ENCODE results near the gene CEP350. TPM values are rescaled to one million over a fixed set of nuclear protein-coding genes. Genes with fewer than 3 reads are reported as not detected.

The CEP350 gene
- polyA plus RNA-seq, 1 donor (not counting 4 experiments of a cell fraction or from before 2014, with no cell fraction given) = 12.0 TPM

DNA sequence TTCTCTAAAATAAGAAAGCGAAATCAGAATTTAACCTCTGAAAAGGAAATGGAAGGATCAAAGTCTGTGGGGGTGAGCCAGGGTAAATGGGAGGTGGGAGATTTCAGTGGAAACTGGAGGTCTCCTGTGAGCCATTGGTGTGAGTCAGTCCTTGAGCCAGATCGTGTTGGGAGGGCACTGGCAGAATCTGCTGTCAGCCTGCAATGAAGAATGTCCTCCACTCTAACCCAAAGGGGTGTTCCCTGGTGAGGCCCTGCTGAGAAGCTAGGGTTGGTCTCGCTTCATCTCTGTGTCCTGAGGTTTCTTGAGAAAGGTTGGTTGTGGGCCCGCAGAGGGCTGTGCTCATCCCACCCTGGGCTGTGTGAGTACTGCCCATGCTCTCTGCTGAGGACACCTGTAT, 202.5 kb downstream of the CEP350 start:
- Histone ChIP-seq H3K4me3 (ENCODE audit: control insufficient read depth in 2 of 3, extremely low read depth in 1 of 3, insufficient read depth in 2 of 3, low read depth in 1 of 3, low read length in 3 of 3) (no peak overlapping the region), H3K4me2 (ENCODE audit: control insufficient read depth, extremely low read depth, insufficient read depth, low read depth, low read length) (peak overlapping the region; percentile 88), H3K9me1 (ENCODE audit: control insufficient read depth, extremely low read depth, insufficient read depth, low read length) (peaks cover 9% of the 10 kb centered on the region), H4K20me1 (ENCODE audit: control insufficient read depth, extremely low read depth, insufficient read depth, low read length) (peaks cover 3% of the 10 kb centered on the region), H2AFZ (ENCODE audit: control insufficient read depth, low read length) (no peak overlapping the region), H3K9me3 (ENCODE audit: control insufficient read depth, low read depth, low read length) (no peaks in the 10 kb centered on the region), H3K27ac (ENCODE audit: control insufficient read depth, insufficient read depth, low read length) (no peak overlapping the region), H3K79me2 (ENCODE audit: control insufficient read depth, insufficient read depth, low read length) (peaks cover 51% of the 10 kb centered on the region), H3K9ac (ENCODE audit: control insufficient read depth, extremely low read depth, insufficient read depth, low read length) (no peak overlapping the region), H3K27me3 (ENCODE audit: control insufficient read depth, extremely low read depth, insufficient read depth, low read length) (no peaks in the 10 kb centered on the region), H3K4me1 (ENCODE audit: control insufficient read depth, extremely low read depth, insufficient read depth, low read length) (peaks cover 28% of the 10 kb centered on the region), H3K36me3 (ENCODE audit: control insufficient read depth in 2 of 2, extremely low read depth in 1 of 2, insufficient read depth in 2 of 2, low read length in 2 of 2) (peaks cover 4 to 6% of the 10 kb centered on the region in 2 experiments)
- dilution Hi-C loops (cut with MboI; ENCODE audit: extremely low pct_ligation_motif_present, low sequenced_read_pairs) = no loop called here
- DNase-seq (ENCODE audit: low read depth, low spot score) = no peak
- no peak for FAIRE-seq
- TF ChIP-seq, protein P1, sequence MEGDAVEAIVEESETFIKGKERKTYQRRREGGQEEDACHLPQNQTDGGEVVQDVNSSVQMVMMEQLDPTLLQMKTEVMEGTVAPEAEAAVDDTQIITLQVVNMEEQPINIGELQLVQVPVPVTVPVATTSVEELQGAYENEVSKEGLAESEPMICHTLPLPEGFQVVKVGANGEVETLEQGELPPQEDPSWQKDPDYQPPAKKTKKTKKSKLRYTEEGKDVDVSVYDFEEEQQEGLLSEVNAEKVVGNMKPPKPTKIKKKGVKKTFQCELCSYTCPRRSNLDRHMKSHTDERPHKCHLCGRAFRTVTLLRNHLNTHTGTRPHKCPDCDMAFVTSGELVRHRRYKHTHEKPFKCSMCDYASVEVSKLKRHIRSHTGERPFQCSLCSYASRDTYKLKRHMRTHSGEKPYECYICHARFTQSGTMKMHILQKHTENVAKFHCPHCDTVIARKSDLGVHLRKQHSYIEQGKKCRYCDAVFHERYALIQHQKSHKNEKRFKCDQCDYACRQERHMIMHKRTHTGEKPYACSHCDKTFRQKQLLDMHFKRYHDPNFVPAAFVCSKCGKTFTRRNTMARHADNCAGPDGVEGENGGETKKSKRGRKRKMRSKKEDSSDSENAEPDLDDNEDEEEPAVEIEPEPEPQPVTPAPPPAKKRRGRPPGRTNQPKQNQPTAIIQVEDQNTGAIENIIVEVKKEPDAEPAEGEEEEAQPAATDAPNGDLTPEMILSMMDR (optimal IDR thresholded peaks at IDR 0.05 in 1 of 3, IDR thresholded peaks at IDR 0.05 in 1 of 3, conservative IDR thresholded peaks at IDR 0.05 in 1 of 3; ENCODE audit: extremely low read depth in 1 of 3, insufficient read depth in 2 of 3, low read length in 3 of 3) = no peak
- no peak for TF ChIP-seq EZH2 (IDR thresholded peaks at IDR 0.05; ENCODE audit: low read length)

DNA sequence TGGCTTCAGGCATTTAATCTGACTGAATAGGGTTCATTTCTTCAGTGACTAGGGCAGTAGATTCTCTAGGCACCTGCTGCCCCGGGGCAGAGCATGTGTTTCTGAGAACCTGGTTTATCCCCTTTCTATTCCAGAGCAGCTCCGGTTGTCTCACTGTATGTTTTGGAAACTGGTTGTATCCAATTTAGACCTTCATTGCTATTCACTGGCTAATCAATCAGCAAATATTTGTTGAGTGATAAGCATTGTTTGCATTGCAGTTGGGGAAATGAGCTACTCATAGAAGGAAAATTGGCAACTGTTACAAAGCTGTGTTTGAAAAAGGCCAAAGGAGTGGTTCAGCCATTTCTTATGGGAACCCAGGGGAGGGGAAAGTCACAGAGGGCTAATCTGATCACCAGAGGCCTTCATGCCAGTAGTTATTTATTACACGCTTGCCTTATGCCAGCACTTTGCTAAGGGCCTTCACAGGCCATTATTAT, 203.0 kb downstream of the CEP350 start:
- dilution Hi-C loops (cut with MboI; ENCODE audit: extremely low pct_ligation_motif_present, low sequenced_read_pairs) = no loop called here
- Histone ChIP-seq H3K4me3 (ENCODE audit: control insufficient read depth in 2 of 3, extremely low read depth in 1 of 3, insufficient read depth in 2 of 3, low read depth in 1 of 3, low read length in 3 of 3) (no peak overlapping the region), H3K9me1 (ENCODE audit: control insufficient read depth, extremely low read depth, insufficient read depth, low read length) (peaks cover 9% of the 10 kb centered on the region), H3K4me1 (ENCODE audit: control insufficient read depth, extremely low read depth, insufficient read depth, low read length) (peaks cover 27% of the 10 kb centered on the region), H3K9ac (ENCODE audit: control insufficient read depth, extremely low read depth, insufficient read depth, low read length) (no peak overlapping the region), H3K36me3 (ENCODE audit: control insufficient read depth in 2 of 2, extremely low read depth in 1 of 2, insufficient read depth in 2 of 2, low read length in 2 of 2) (peaks cover 4 to 6% of the 10 kb centered on the region in 2 experiments), H3K27me3 (ENCODE audit: control insufficient read depth, extremely low read depth, insufficient read depth, low read length) (no peaks in the 10 kb centered on the region), H3K4me2 (ENCODE audit: control insufficient read depth, extremely low read depth, insufficient read depth, low read depth, low read length) (peak overlapping the region; percentile 88), H3K9me3 (ENCODE audit: control insufficient read depth, low read depth, low read length) (no peaks in the 10 kb centered on the region), H3K27ac (ENCODE audit: control insufficient read depth, insufficient read depth, low read length) (no peak overlapping the region), H2AFZ (ENCODE audit: control insufficient read depth, low read length) (no peak overlapping the region), H4K20me1 (ENCODE audit: control insufficient read depth, extremely low read depth, insufficient read depth, low read length) (peaks cover 3% of the 10 kb centered on the region), H3K79me2 (ENCODE audit: control insufficient read depth, insufficient read depth, low read length) (peaks cover 51% of the 10 kb centered on the region)
- TF ChIP-seq, protein P1 (optimal IDR thresholded peaks at IDR 0.05 in 1 of 3, IDR thresholded peaks at IDR 0.05 in 1 of 3, conservative IDR thresholded peaks at IDR 0.05 in 1 of 3; ENCODE audit: extremely low read depth in 1 of 3, insufficient read depth in 2 of 3, low read length in 3 of 3) = no peak
- TF ChIP-seq EZH2 (IDR thresholded peaks at IDR 0.05; ENCODE audit: low read length) = no peak
- DNase-seq (ENCODE audit: low read depth, low spot score) (no peak), FAIRE-seq (no peak)

Measured in keratinocyte (primary cell).